LNCAP (cell line): Measurements from ENCODE around the gene TRABD2B.

ENCODE experiments used
- CTCF ChIP-seq: fragments of 450-650 bp; IDR thresholded peaks from 2 replicates; pipeline ENCODE4 v1.5.1; 2017; ENCODE audit warnings: mild to moderate bottlenecking

Gene TRABD2B

GRCh38 chr1:48003741-48004531 lies 6.8 kb upstream of the TRABD2B start:
- TF ChIP-seq CTCF, result no peak

- no peak for TF ChIP-seq CTCF
These were observed 5.0 kb upstream of the TRABD2B start for GRCh38 chr1:48002142-48002541.

GRCh38 chr1:48001696-48002095 lies 4.5 kb upstream of the TRABD2B start:
- TF ChIP-seq CTCF, result no peak

- TF ChIP-seq CTCF, result no peak
These were observed 3.7 kb upstream of the TRABD2B start for GRCh38 chr1:48000883-48001282.

- no peak for TF ChIP-seq CTCF
These were observed 1.9 kb upstream of the TRABD2B start for GRCh38 chr1:47999097-47999496.

GRCh38 chr1:47998396-47998990 lies 1.3 kb upstream of the TRABD2B start:
- TF ChIP-seq CTCF, result no peak

GRCh38 chr1:47996406-47997226 lies 569 bp downstream of the TRABD2B start:
- TF ChIP-seq CTCF, result no peak
